Liver (tissue), 9 donors: ENCODE measurements around the gene IGF1R. TPM values are rescaled to one million over a fixed set of nuclear protein-coding genes. Genes with fewer than 3 reads are reported as not detected.

Experiments used
- DNase-seq: peaks from one replicate; pipeline ENCODE4 v3.0.0-alpha.2; 2017; ENCODE audit warnings: low spot score
- H3K27ac ChIP-seq, 2 donors: one replicate each; pipeline ENCODE4 v1.7.0; 2013; ENCODE audit warnings: inconsistent platforms in 2 of 2, low read length in 2 of 2, control low read depth in 1 of 2, low read depth in 1 of 2, mild to moderate bottlenecking in 1 of 2
- H3K27me3 ChIP-seq, 4 donors: one replicate each; pipeline versions ENCODE4 v1.6.1 to v1.7.0; 2013; ENCODE audit warnings: low read length in 3 of 4, inconsistent platforms in 1 of 4, mild to moderate bottlenecking in 1 of 4, moderate library complexity in 1 of 4; ENCODE audit not compliant: control insufficient read depth in 4 of 4, insufficient read depth in 4 of 4
- H3K36me3 ChIP-seq, 4 donors: one replicate each; pipeline versions ENCODE4 v1.6.1 to v1.7.0; 2013; ENCODE audit warnings: low read length in 3 of 4, mild to moderate bottlenecking in 3 of 4, low read depth in 1 of 4, moderate library complexity in 1 of 4; ENCODE audit not compliant: control insufficient read depth in 4 of 4, insufficient read depth in 3 of 4
- H3K4me1 ChIP-seq, 4 donors: one replicate each; pipeline versions ENCODE4 v1.6.1 to v1.7.0; 2013; ENCODE audit warnings: low read length in 3 of 4, mild to moderate bottlenecking in 3 of 4, moderate library complexity in 1 of 4; ENCODE audit not compliant: control insufficient read depth in 4 of 4, insufficient read depth in 4 of 4
- H3K4me3 ChIP-seq, 3 donors: one replicate each; pipeline versions ENCODE4 v1.6.1 to v1.7.0; 2013; ENCODE audit warnings: low read length in 3 of 3, control low read depth in 1 of 3, low read depth in 1 of 3, mild to moderate bottlenecking in 1 of 3
- H3K9ac ChIP-seq, 2 donors: one replicate each; pipeline ENCODE4 v1.7.0; 2013; ENCODE audit warnings: low read length in 2 of 2, mild to moderate bottlenecking in 2 of 2, moderate library complexity in 2 of 2, control low read depth in 1 of 2, low read depth in 1 of 2
- H3K9me3 ChIP-seq, 4 donors: one replicate each; pipeline versions ENCODE4 v1.6.1 to v1.7.0; 2013; ENCODE audit warnings: low read length in 3 of 4; ENCODE audit not compliant: control insufficient read depth in 4 of 4
- EGR1 ChIP-seq, 2 donors: IDR thresholded peaks; 2 replicates each; pipeline ENCODE4 v1.6.1; 2016 to 2018; ENCODE audit warnings: antibody characterized with exemption in 2 of 2, low read depth in 2 of 2
- FOXA1 ChIP-seq: IDR thresholded peaks from 2 replicates; pipeline ENCODE4 v1.6.1; 2016; ENCODE audit warnings: antibody characterized with exemption
- FOXA2 ChIP-seq: IDR thresholded peaks from 2 replicates; pipeline ENCODE4 v1.6.1; 2016; ENCODE audit warnings: antibody characterized with exemption
- GABPA ChIP-seq, 2 donors: IDR thresholded peaks in 1 of 2; conservative IDR thresholded peaks in 1 of 2; 2 replicates each; pipeline ENCODE4 v1.6.1; 2016; ENCODE audit warnings: antibody characterized with exemption in 2 of 2, mild to moderate bottlenecking in 1 of 2, moderate library complexity in 1 of 2
- HNF4A ChIP-seq, 2 donors: conservative IDR thresholded peaks; 2 replicates each; pipeline ENCODE4 v1.6.1; 2016; ENCODE audit warnings: antibody characterized with exemption in 2 of 2, mild to moderate bottlenecking in 2 of 2
- HNF4G ChIP-seq: IDR thresholded peaks from 2 replicates; pipeline ENCODE4 v1.6.1; 2016; ENCODE audit warnings: antibody characterized with exemption
- JUND ChIP-seq, 2 donors: IDR thresholded peaks; 2 replicates each; pipeline ENCODE4 v1.6.1; 2016; ENCODE audit warnings: antibody characterized with exemption in 2 of 2
- NR2F2 ChIP-seq: IDR thresholded peaks from 2 replicates; pipeline ENCODE4 v1.6.1; 2016; ENCODE audit warnings: antibody characterized with exemption
- RAD21 ChIP-seq, 2 donors: IDR thresholded peaks; 2 replicates each; pipeline ENCODE4 v1.6.1; 2016; ENCODE audit warnings: antibody characterized with exemption in 2 of 2, mild to moderate bottlenecking in 2 of 2
- RXRA ChIP-seq, 2 donors: IDR thresholded peaks; 2 replicates each; pipeline ENCODE4 v1.6.1; 2017 to 2018; ENCODE audit warnings: antibody characterized with exemption in 2 of 2, mild to moderate bottlenecking in 1 of 2
- SP1 ChIP-seq: IDR thresholded peaks from 2 replicates; pipeline ENCODE4 v1.6.1; 2018; ENCODE audit warnings: antibody characterized with exemption, mild to moderate bottlenecking
- TAF1 ChIP-seq: conservative IDR thresholded peaks from 2 replicates; pipeline ENCODE4 v1.6.1; 2016; ENCODE audit warnings: antibody characterized with exemption, mild to moderate bottlenecking
- YY1 ChIP-seq: IDR thresholded peaks from 2 replicates; pipeline ENCODE4 v1.6.1; 2016; ENCODE audit warnings: antibody characterized with exemption, mild to moderate bottlenecking
- WGBS: extraction: QIAGEN DNeasy Blood & Tissue Kit; methylation state at CpG from one replicate; pipeline ENCODE4 v1.1.7; 2013; 5-methylcytosine and 5-hydroxymethylcytosine counted together
- polyA plus RNA-seq, 2 donors: library from polyadenylated mRNA; stranded (reverse) in 1 of 2; unstranded in 1 of 2; fragments of 200-250 nt in 1 of 2; fragments of >200 nt in 1 of 2; fragmentation: Nextera tagmentation in 1 of 2; extraction: Ambion mirVana in 1 of 2; gene quantifications; one replicate each; pipeline versions ENCODE4 v1.2.1 to v1.2.3, GENCODE V29; 2013 to 2015
- total RNA-seq, 2 donors: library from RNA; depleted of rRNA; stranded (reverse); fragments of >200 nt; gene quantifications; one replicate each; pipeline ENCODE4 v1.2.3, GENCODE V29; 2014
- TF ChIP-seq, protein P1 (sequence below): IDR thresholded peaks from 2 replicates; pipeline ENCODE4 v1.6.1; 2016; ENCODE audit warnings: antibody characterized with exemption
- TF ChIP-seq, protein P2 (sequence below): IDR thresholded peaks from 2 replicates; pipeline ENCODE4 v1.6.1; 2016; ENCODE audit warnings: antibody characterized with exemption
- TF ChIP-seq, protein P3 (sequence below): fragments of 150-350 bp; IDR thresholded peaks from 2 replicates; pipeline ENCODE4 v1.5.1; 2017; ENCODE audit warnings: improper control_type of control experiment, low read depth, low read length; ENCODE audit not compliant: missing input control
- TF ChIP-seq, protein P4 (sequence below): IDR thresholded peaks from 2 replicates; pipeline ENCODE4 v1.6.1; 2016; ENCODE audit warnings: antibody characterized with exemption
- TF ChIP-seq, protein P5 (sequence below): IDR thresholded peaks from 2 replicates; pipeline ENCODE4 v1.6.1; 2016; ENCODE audit warnings: antibody characterized with exemption, mild to moderate bottlenecking
- donor health status: healthy.
- donor health status: healthy.
- donor health status: healthy.
- donor health status: healthy.
- donor health status: healthy.

The IGF1R gene
- total and polyA plus RNA-seq, 4 donors = 0.69 to 10.3 (median 3.2) TPM

DNA sequence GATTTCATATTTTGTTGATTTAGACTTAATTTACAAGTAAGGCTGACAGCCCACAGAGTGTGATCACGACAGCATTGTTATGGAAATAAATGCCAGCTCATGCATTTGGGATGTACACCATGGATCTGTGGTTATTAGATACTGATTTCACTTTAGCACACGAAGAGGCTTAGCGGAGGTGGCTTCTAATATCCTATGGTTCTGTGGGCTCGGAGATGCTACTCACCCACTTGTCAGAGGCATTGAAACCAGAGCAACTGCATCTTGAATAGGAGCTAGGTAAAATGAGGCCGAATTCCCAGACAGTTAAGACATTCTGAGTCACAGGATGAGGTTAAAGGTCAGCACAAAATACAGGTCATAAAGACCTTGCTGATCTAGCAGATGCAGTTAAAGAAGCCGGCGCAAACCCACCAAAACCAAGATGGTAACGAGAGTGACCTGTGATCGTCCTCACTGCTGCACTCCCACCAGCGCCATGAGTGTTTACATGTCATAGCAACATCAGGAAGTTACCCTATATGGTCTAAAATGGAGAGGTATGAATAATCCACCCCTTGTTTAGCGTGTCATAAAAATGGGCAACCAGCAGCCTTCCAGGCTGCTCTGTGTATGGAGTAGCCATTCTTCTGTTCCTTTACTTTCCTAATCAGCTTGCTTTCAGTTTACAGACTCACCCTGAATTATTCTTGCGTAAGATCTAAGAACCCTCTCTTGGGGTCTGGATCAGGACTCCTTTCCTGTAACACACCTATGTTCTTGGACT, 241.8 kb downstream of the IGF1R start (continued):
- TF ChIP-seq, protein P1, sequence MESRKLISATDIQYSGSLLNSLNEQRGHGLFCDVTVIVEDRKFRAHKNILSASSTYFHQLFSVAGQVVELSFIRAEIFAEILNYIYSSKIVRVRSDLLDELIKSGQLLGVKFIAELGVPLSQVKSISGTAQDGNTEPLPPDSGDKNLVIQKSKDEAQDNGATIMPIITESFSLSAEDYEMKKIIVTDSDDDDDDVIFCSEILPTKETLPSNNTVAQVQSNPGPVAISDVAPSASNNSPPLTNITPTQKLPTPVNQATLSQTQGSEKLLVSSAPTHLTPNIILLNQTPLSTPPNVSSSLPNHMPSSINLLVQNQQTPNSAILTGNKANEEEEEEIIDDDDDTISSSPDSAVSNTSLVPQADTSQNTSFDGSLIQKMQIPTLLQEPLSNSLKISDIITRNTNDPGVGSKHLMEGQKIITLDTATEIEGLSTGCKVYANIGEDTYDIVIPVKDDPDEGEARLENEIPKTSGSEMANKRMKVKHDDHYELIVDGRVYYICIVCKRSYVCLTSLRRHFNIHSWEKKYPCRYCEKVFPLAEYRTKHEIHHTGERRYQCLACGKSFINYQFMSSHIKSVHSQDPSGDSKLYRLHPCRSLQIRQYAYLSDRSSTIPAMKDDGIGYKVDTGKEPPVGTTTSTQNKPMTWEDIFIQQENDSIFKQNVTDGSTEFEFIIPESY = no peak
- no peak for TF ChIP-seq HNF4G

DNA sequence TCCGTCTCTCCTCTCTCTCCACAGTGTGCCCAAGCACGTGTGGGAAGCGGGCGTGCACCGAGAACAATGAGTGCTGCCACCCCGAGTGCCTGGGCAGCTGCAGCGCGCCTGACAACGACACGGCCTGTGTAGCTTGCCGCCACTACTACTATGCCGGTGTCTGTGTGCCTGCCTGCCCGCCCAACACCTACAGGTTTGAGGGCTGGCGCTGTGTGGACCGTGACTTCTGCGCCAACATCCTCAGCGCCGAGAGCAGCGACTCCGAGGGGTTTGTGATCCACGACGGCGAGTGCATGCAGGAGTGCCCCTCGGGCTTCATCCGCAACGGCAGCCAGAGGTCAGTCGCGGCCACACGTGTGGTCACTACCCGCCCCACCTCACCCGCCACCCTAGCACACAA, 243.0 kb downstream of the IGF1R start:
- H3K27me3 ChIP-seq = peaks cover 0 to 3% (median under 1%) of the 10 kb centered on the region in 4 donors
- H3K27ac ChIP-seq = no peak overlapping the region
- TF ChIP-seq EGR1 (IDR thresholded peaks at IDR 0.05; ENCODE audit: low read depth in 2 of 2) = no peak
- TF ChIP-seq, protein P1 = no peak
- no peak for TF ChIP-seq JUND (IDR thresholded peaks at IDR 0.05)
- no peak for TF ChIP-seq YY1
- TF ChIP-seq RXRA (IDR thresholded peaks at IDR 0.05) = no peak
- no peak for TF ChIP-seq SP1
- TF ChIP-seq GABPA (IDR thresholded peaks at IDR 0.05 in 1 of 2, conservative IDR thresholded peaks at IDR 0.05 in 1 of 2) = no peak
- TF ChIP-seq, protein P2, sequence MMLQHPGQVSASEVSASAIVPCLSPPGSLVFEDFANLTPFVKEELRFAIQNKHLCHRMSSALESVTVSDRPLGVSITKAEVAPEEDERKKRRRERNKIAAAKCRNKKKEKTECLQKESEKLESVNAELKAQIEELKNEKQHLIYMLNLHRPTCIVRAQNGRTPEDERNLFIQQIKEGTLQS = no peak
- TF ChIP-seq, protein P3, sequence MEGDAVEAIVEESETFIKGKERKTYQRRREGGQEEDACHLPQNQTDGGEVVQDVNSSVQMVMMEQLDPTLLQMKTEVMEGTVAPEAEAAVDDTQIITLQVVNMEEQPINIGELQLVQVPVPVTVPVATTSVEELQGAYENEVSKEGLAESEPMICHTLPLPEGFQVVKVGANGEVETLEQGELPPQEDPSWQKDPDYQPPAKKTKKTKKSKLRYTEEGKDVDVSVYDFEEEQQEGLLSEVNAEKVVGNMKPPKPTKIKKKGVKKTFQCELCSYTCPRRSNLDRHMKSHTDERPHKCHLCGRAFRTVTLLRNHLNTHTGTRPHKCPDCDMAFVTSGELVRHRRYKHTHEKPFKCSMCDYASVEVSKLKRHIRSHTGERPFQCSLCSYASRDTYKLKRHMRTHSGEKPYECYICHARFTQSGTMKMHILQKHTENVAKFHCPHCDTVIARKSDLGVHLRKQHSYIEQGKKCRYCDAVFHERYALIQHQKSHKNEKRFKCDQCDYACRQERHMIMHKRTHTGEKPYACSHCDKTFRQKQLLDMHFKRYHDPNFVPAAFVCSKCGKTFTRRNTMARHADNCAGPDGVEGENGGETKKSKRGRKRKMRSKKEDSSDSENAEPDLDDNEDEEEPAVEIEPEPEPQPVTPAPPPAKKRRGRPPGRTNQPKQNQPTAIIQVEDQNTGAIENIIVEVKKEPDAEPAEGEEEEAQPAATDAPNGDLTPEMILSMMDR = no peak
- TF ChIP-seq, protein P4, sequence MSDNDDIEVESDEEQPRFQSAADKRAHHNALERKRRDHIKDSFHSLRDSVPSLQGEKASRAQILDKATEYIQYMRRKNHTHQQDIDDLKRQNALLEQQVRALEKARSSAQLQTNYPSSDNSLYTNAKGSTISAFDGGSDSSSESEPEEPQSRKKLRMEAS = no peak
- TF ChIP-seq, protein P5, sequence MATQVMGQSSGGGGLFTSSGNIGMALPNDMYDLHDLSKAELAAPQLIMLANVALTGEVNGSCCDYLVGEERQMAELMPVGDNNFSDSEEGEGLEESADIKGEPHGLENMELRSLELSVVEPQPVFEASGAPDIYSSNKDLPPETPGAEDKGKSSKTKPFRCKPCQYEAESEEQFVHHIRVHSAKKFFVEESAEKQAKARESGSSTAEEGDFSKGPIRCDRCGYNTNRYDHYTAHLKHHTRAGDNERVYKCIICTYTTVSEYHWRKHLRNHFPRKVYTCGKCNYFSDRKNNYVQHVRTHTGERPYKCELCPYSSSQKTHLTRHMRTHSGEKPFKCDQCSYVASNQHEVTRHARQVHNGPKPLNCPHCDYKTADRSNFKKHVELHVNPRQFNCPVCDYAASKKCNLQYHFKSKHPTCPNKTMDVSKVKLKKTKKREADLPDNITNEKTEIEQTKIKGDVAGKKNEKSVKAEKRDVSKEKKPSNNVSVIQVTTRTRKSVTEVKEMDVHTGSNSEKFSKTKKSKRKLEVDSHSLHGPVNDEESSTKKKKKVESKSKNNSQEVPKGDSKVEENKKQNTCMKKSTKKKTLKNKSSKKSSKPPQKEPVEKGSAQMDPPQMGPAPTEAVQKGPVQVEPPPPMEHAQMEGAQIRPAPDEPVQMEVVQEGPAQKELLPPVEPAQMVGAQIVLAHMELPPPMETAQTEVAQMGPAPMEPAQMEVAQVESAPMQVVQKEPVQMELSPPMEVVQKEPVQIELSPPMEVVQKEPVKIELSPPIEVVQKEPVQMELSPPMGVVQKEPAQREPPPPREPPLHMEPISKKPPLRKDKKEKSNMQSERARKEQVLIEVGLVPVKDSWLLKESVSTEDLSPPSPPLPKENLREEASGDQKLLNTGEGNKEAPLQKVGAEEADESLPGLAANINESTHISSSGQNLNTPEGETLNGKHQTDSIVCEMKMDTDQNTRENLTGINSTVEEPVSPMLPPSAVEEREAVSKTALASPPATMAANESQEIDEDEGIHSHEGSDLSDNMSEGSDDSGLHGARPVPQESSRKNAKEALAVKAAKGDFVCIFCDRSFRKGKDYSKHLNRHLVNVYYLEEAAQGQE = no peak
- TF ChIP-seq HNF4G = no peak
- TF ChIP-seq NR2F2 = no peak
- no peak for TF ChIP-seq TAF1
- TF ChIP-seq RAD21 (IDR thresholded peaks at IDR 0.05) = no peak
- TF ChIP-seq FOXA1 = no peak
- TF ChIP-seq HNF4A (conservative IDR thresholded peaks at IDR 0.05) = no peak
- no peak for TF ChIP-seq FOXA2
- no peak for DNase-seq
- H3K4me3 ChIP-seq = no peak overlapping the region
- no peak overlapping the region for H3K9ac ChIP-seq
- no peaks in the 10 kb centered on the region for H3K36me3 ChIP-seq
- WGBS = 96% methylated on average over 31 of the region's 31 CpGs
- no peaks in the 10 kb centered on the region for H3K4me1 ChIP-seq
- H3K9me3 ChIP-seq = no peaks in the 10 kb centered on the region
